H9 (cell line): ENCODE data around the gene HLF. TPM values are rescaled to one million over a fixed set of nuclear protein-coding genes. Genes with fewer than 3 reads are reported as not detected.

ENCODE experiments used
- DNase-seq: peaks from one replicate; pipeline ENCODE4 v3.0.0-alpha.2; 2017
- H2AFZ ChIP-seq: one replicate; pipeline ENCODE4 v1.6.1; 2013; ENCODE audit warnings: mild to moderate bottlenecking, low read length, control low read depth, moderate library complexity
- H2AK5ac ChIP-seq: 2 replicates; pipeline ENCODE4 v1.6.1; 2013; ENCODE audit warnings: low read length, control low read depth, mixed read lengths; ENCODE audit not compliant: insufficient read length
- H2BK120ac ChIP-seq: one replicate; pipeline ENCODE4 v1.6.1; 2013; ENCODE audit warnings: low read depth, mild to moderate bottlenecking, low read length, control low read depth, inconsistent platforms; ENCODE audit not compliant: poor library complexity, severe bottlenecking
- H2BK12ac ChIP-seq: 2 replicates; pipeline ENCODE4 v1.6.1; 2013; ENCODE audit warnings: low read length, control low read depth, mixed read lengths, low read depth; ENCODE audit not compliant: insufficient read length
- H2BK15ac ChIP-seq: 2 replicates; pipeline ENCODE4 v1.6.1; 2013; ENCODE audit warnings: low read depth, low read length, control low read depth
- H2BK20ac ChIP-seq: one replicate; pipeline ENCODE4 v1.6.1; 2013; ENCODE audit warnings: low read depth, mild to moderate bottlenecking, low read length, control low read depth, inconsistent platforms; ENCODE audit not compliant: poor library complexity, severe bottlenecking
- H2BK5ac ChIP-seq: 2 replicates; pipeline ENCODE4 v1.6.1; 2013; ENCODE audit warnings: low read length, control low read depth, mixed read lengths; ENCODE audit not compliant: insufficient read length
- H3K14ac ChIP-seq: 2 replicates; pipeline ENCODE4 v1.6.1; 2013; ENCODE audit warnings: low read length, control low read depth; ENCODE audit not compliant: insufficient read depth
- H3K18ac ChIP-seq: 2 replicates; pipeline ENCODE4 v1.6.1; 2013; ENCODE audit warnings: low read depth, mild to moderate bottlenecking, mixed read lengths, low read length, control low read depth; ENCODE audit not compliant: insufficient read length
- H3K23ac ChIP-seq: 2 replicates; pipeline ENCODE4 v1.6.1; 2013; ENCODE audit warnings: low read length, control low read depth, mixed read lengths, low read depth; ENCODE audit not compliant: insufficient read length
- H3K23me2 ChIP-seq: 2 replicates; pipeline ENCODE4 v1.6.1; 2013; ENCODE audit warnings: low read depth, mild to moderate bottlenecking, mixed read lengths, low read length, control low read depth; ENCODE audit not compliant: insufficient read length, poor library complexity, severe bottlenecking
- H3K27ac ChIP-seq: 2 replicates; pipeline ENCODE4 v1.5.1; 2013; ENCODE audit warnings: low read length, control low read depth, mixed read lengths, low read depth; ENCODE audit not compliant: insufficient read length
- H3K27me3 ChIP-seq: 2 replicates; pipeline ENCODE4 v1.6.1; 2013; ENCODE audit warnings: low read length, control low read depth, inconsistent platforms; ENCODE audit not compliant: insufficient read depth
- H3K4ac ChIP-seq: 2 replicates; pipeline ENCODE4 v1.6.1; 2013; ENCODE audit warnings: low read depth, mild to moderate bottlenecking, control low read depth, inconsistent platforms, low read length, moderate library complexity
- H3K4me1 ChIP-seq: 2 replicates; pipeline ENCODE4 v1.6.1; 2013; ENCODE audit warnings: low read length, control low read depth, inconsistent platforms; ENCODE audit not compliant: insufficient read depth
- H3K4me2 ChIP-seq: 2 replicates; pipeline ENCODE4 v1.6.1; 2013; ENCODE audit warnings: low read length, control low read depth, mixed read lengths; ENCODE audit not compliant: insufficient read length, insufficient read depth
- H3K56ac ChIP-seq: 2 replicates; pipeline ENCODE4 v1.6.1; 2013; ENCODE audit warnings: low read depth, mild to moderate bottlenecking, mixed read lengths, low read length, control low read depth; ENCODE audit not compliant: insufficient read length
- H3K79me1 ChIP-seq: 2 replicates; pipeline ENCODE4 v1.6.1; 2013; ENCODE audit warnings: low read depth, mild to moderate bottlenecking, moderate library complexity, low read length, control low read depth, inconsistent platforms; ENCODE audit not compliant: insufficient read depth, poor library complexity, severe bottlenecking
- H3K79me2 ChIP-seq: 2 replicates; pipeline ENCODE4 v1.6.1; 2013; ENCODE audit warnings: low read length, control low read depth, inconsistent platforms; ENCODE audit not compliant: insufficient read depth
- H3K9ac ChIP-seq: 2 replicates; pipeline ENCODE4 v1.6.1; 2013; ENCODE audit warnings: low read length, control low read depth, mixed read lengths; ENCODE audit not compliant: insufficient read length; ENCODE audit errors: extremely low read depth
- H3K9me3 ChIP-seq: one replicate; pipeline ENCODE4 v1.6.1; 2013; ENCODE audit warnings: low read depth, low read length, inconsistent platforms; ENCODE audit not compliant: control insufficient read depth
- H3T11ph ChIP-seq: one replicate; pipeline ENCODE4 v1.6.1; 2013; ENCODE audit warnings: mild to moderate bottlenecking, low read length, control low read depth, inconsistent platforms
- H4K20me1 ChIP-seq: one replicate; pipeline ENCODE4 v1.6.1; 2013; ENCODE audit not compliant: control insufficient read depth, insufficient read length, insufficient read depth
- H4K5ac ChIP-seq: 2 replicates; pipeline ENCODE4 v1.6.1; 2013; ENCODE audit warnings: low read depth, mild to moderate bottlenecking, mixed read lengths, low read length, control low read depth; ENCODE audit not compliant: insufficient read length
- H4K8ac ChIP-seq: replicated peaks from 2 replicates; pipeline ENCODE4 v1.6.1; 2013; ENCODE audit warnings: low read length, control low read depth, mixed read lengths, low read depth; ENCODE audit not compliant: insufficient read length
- H4K91ac ChIP-seq: 2 replicates; pipeline ENCODE4 v1.6.1; 2013; ENCODE audit warnings: low read depth, mild to moderate bottlenecking, moderate library complexity, mixed read lengths, low read length, control low read depth; ENCODE audit not compliant: insufficient read length
- H3K27ac Mint-ChIP-seq, 3 experiments: 2 replicates in 2 of 3; 3 replicates in 1 of 3; pipeline ENCODE4 v1.8.0; 2020 to 2021; ENCODE audit warnings: mixed read lengths in 3 of 3, mild to moderate bottlenecking in 1 of 3, moderate library complexity in 1 of 3
- H3K27me3 Mint-ChIP-seq: 2 replicates; pipeline ENCODE4 v1.8.0; 2021; ENCODE audit warnings: low read depth, mild to moderate bottlenecking, moderate library complexity, mixed read lengths
- H3K36me3 Mint-ChIP-seq, 3 experiments: 2 replicates in 2 of 3; 3 replicates in 1 of 3; pipeline ENCODE4 v1.8.0; 2020 to 2021; ENCODE audit warnings: low read depth in 3 of 3, mixed read lengths in 3 of 3; ENCODE audit not compliant: insufficient read depth in 1 of 3
- H3K4me1 Mint-ChIP-seq, 2 experiments: 2 replicates each; pipeline ENCODE4 v1.8.0; 2020; ENCODE audit warnings: mixed read lengths in 2 of 2
- H3K4me3 Mint-ChIP-seq, 2 experiments: 2 replicates in 1 of 2; 3 replicates in 1 of 2; pipeline ENCODE4 v1.8.0; 2020 to 2021; ENCODE audit warnings: mild to moderate bottlenecking in 2 of 2, mixed read lengths in 2 of 2, moderate library complexity in 1 of 2
- H3K9me3 Mint-ChIP-seq, 2 experiments: 2 replicates in 1 of 2; 3 replicates in 1 of 2; pipeline ENCODE4 v1.8.0; 2020; ENCODE audit warnings: mild to moderate bottlenecking in 2 of 2, mixed read lengths in 2 of 2, moderate library complexity in 1 of 2
- WGBS: extraction: QIAGEN DNeasy Blood & Tissue Kit; methylation state at CpG from one replicate; pipeline ENCODE4 v1.1.7; 2013; ENCODE audit warnings: missing lambda C conversion rate, low lambda C conversion rate, mixed read lengths; ENCODE audit not compliant: insufficient read length; ENCODE audit errors: extremely low coverage; 5-methylcytosine and 5-hydroxymethylcytosine counted together
- total RNA-seq: library from RNA; stranded (reverse); gene quantifications from 2 replicates; pipeline ENCODE4 v1.2.1, GENCODE V29; 2021
- TF ChIP-seq, protein P1 (sequence below): fragments of 200-600 bp; sonication (generic); conservative IDR thresholded peaks from 3 replicates; pipeline ENCODE4 v1.8.0; 2021; ENCODE audit warnings: antibody characterized with exemption, mild to moderate bottlenecking

Gene HLF
- total RNA-seq, 1 experiment from 2014 or later, result 0.17 TPM

- no peak overlapping the region for H2BK15ac ChIP-seq
- H3K79me1 ChIP-seq, result no peaks in the 10 kb centered on the region
- TF ChIP-seq, protein P1, sequence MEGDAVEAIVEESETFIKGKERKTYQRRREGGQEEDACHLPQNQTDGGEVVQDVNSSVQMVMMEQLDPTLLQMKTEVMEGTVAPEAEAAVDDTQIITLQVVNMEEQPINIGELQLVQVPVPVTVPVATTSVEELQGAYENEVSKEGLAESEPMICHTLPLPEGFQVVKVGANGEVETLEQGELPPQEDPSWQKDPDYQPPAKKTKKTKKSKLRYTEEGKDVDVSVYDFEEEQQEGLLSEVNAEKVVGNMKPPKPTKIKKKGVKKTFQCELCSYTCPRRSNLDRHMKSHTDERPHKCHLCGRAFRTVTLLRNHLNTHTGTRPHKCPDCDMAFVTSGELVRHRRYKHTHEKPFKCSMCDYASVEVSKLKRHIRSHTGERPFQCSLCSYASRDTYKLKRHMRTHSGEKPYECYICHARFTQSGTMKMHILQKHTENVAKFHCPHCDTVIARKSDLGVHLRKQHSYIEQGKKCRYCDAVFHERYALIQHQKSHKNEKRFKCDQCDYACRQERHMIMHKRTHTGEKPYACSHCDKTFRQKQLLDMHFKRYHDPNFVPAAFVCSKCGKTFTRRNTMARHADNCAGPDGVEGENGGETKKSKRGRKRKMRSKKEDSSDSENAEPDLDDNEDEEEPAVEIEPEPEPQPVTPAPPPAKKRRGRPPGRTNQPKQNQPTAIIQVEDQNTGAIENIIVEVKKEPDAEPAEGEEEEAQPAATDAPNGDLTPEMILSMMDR, result peak; percentile 80
- H3K36me3 Mint-ChIP-seq, result no peaks in the 10 kb centered on the region
- no peak overlapping the region for H3K23ac ChIP-seq
- no peak overlapping the region for H3K14ac ChIP-seq
- no peak overlapping the region for H2BK12ac ChIP-seq
- H3K27me3 ChIP-seq, result no peaks in the 10 kb centered on the region
- no peaks in the 10 kb centered on the region for H3K4me1 ChIP-seq
- no peak overlapping the region for H3K9ac ChIP-seq
- H3K9me3 Mint-ChIP-seq, result peaks cover 0 to 3% of the 10 kb centered on the region in 2 experiments; a peak in 1 of 5 replicates
- no peaks in the 10 kb centered on the region for H3K23me2 ChIP-seq
- no peaks in the 10 kb centered on the region for H3K79me2 ChIP-seq
- no peak overlapping the region for H3K27ac ChIP-seq
- no peaks in the 10 kb centered on the region for H4K20me1 ChIP-seq
- no peak overlapping the region for H2BK5ac ChIP-seq
- no peak overlapping the region for H4K91ac ChIP-seq
- H2BK120ac ChIP-seq, result no peak overlapping the region
- H3K4me1 Mint-ChIP-seq, result no peaks in the 10 kb centered on the region
- H3K27ac Mint-ChIP-seq, result peak overlapping the region in 1 of 3 experiments; percentile 78; a peak in 1 of 7 replicates
- no peak overlapping the region for H3T11ph ChIP-seq
- no peak overlapping the region for H3K56ac ChIP-seq
- no peak overlapping the region for H3K4me2 ChIP-seq
- no peaks in the 10 kb centered on the region; the same call in 1 of the 2 replicates for H3K27me3 Mint-ChIP-seq
- H4K8ac ChIP-seq, result no peak overlapping the region
- no peaks in the 10 kb centered on the region for H3K9me3 ChIP-seq
- DNase-seq, result peak; percentile 79
- no peak overlapping the region for H3K4ac ChIP-seq
- no CpG with 5 or more reads among the region's 10 CpGs for WGBS
- no peak overlapping the region for H4K5ac ChIP-seq
- no peak overlapping the region for H2BK20ac ChIP-seq
- no peak overlapping the region for H3K4me3 Mint-ChIP-seq
- H2AK5ac ChIP-seq, result no peak overlapping the region
- H3K18ac ChIP-seq, result no peak overlapping the region
- no peak overlapping the region for H2AFZ ChIP-seq
These were observed 30.8 kb downstream of the HLF start for GRCh38 chr17:55295411-55296170.
